ENCODE data around the gene PET100. TPM values are rescaled to one million over a fixed set of nuclear protein-coding genes. Genes with fewer than 3 reads are reported as not detected.

The PET100 gene
- total RNA-seq, 1 experiment from 2014 or later, result 129 TPM

GRCh38 chr19:7661744-7662538, 32.3 kb downstream of the PET100 start:
- H3K4me1 ChIP-seq (ENCODE audit: insufficient read depth, low read length, poor library complexity, severe bottlenecking), result no peaks in the 10 kb centered on the region
- H3K27ac ChIP-seq (ENCODE audit: low read depth, low read length, poor library complexity, severe bottlenecking), result no peak overlapping the region
- H3K9me3 ChIP-seq (ENCODE audit: low read depth, low read length, poor library complexity, severe bottlenecking), result no peaks in the 10 kb centered on the region
- BruUV-seq (replicated peaks), result no TSS peak
- no peak for TF ChIP-seq EZH2 (IDR thresholded peaks at IDR 0.05; ENCODE audit: borderline replicate concordance, low read depth, low read length, poor library complexity, severe bottlenecking)
- TF ChIP-seq CTCF (conservative IDR thresholded peaks at IDR 0.05; ENCODE audit: low read depth, low read length), result no peak
- no peak overlapping the region for H3K4me3 ChIP-seq (ENCODE audit: low read depth, low read length, poor library complexity, severe bottlenecking)
- intact Hi-C loops (cut with micrococcal nuclease; ENCODE audit: unreplicated experiment), result no loop called here
- H3K36me3 ChIP-seq (ENCODE audit: insufficient read depth, low read length, poor library complexity, severe bottlenecking), result no peaks in the 10 kb centered on the region
- ChIA-PET CTCF (no interaction called here), POLR2A (ENCODE audit: low non-redundant PET) (no interaction called here)
- no peaks in the 10 kb centered on the region for H3K27me3 ChIP-seq (replicated peaks; ENCODE audit: insufficient read depth, low read depth, low read length, poor library complexity)
- no peak for DNase-seq (ENCODE audit: low spot score)

GRCh38 chr19:7662657-7663056, 33.1 kb downstream of the PET100 start:
- intact Hi-C loops (cut with micrococcal nuclease; ENCODE audit: unreplicated experiment), result no loop called here
- no peak overlapping the region for H3K4me3 ChIP-seq (ENCODE audit: low read depth, low read length, poor library complexity, severe bottlenecking)
- H3K27ac ChIP-seq (ENCODE audit: low read depth, low read length, poor library complexity, severe bottlenecking), result no peak overlapping the region
- POLR2A ChIA-PET (ENCODE audit: low non-redundant PET), result no interaction called here
- H3K27me3 ChIP-seq (replicated peaks; ENCODE audit: insufficient read depth, low read depth, low read length, poor library complexity), result no peaks in the 10 kb centered on the region
- no peaks in the 10 kb centered on the region for H3K36me3 ChIP-seq (ENCODE audit: insufficient read depth, low read length, poor library complexity, severe bottlenecking)
- DNase-seq (ENCODE audit: low spot score), result no peak
- no peaks in the 10 kb centered on the region for H3K4me1 ChIP-seq (ENCODE audit: insufficient read depth, low read length, poor library complexity, severe bottlenecking)
- TF ChIP-seq EZH2 (IDR thresholded peaks at IDR 0.05; ENCODE audit: borderline replicate concordance, low read depth, low read length, poor library complexity, severe bottlenecking) (no peak), CTCF (conservative IDR thresholded peaks at IDR 0.05; ENCODE audit: low read depth, low read length) (no peak)
- CTCF ChIA-PET, result no interaction called here
- no TSS peak for BruUV-seq (replicated peaks)
- H3K9me3 ChIP-seq (ENCODE audit: low read depth, low read length, poor library complexity, severe bottlenecking), result no peaks in the 10 kb centered on the region

GRCh38 chr19:7663706-7664105, 34.1 kb downstream of the PET100 start:
- no TSS peak for BruUV-seq (replicated peaks)
- H3K4me1 ChIP-seq (ENCODE audit: insufficient read depth, low read length, poor library complexity, severe bottlenecking), result no peaks in the 10 kb centered on the region
- ChIA-PET POLR2A (ENCODE audit: low non-redundant PET) (no interaction called here), CTCF (interaction anchor here (0.6 kb wide), 1 partner anchor 17 kb away, joined by 4 read pairs; the partner anchor contains the start of gene TRAPPC5)
- no peak for DNase-seq (ENCODE audit: low spot score)
- TF ChIP-seq CTCF (conservative IDR thresholded peaks at IDR 0.05; ENCODE audit: low read depth, low read length) (no peak), EZH2 (IDR thresholded peaks at IDR 0.05; ENCODE audit: borderline replicate concordance, low read depth, low read length, poor library complexity, severe bottlenecking) (no peak)
- no peaks in the 10 kb centered on the region for H3K27me3 ChIP-seq (replicated peaks; ENCODE audit: insufficient read depth, low read depth, low read length, poor library complexity)
- H3K27ac ChIP-seq (ENCODE audit: low read depth, low read length, poor library complexity, severe bottlenecking), result no peak overlapping the region
- H3K4me3 ChIP-seq (ENCODE audit: low read depth, low read length, poor library complexity, severe bottlenecking), result no peak overlapping the region
- H3K36me3 ChIP-seq (ENCODE audit: insufficient read depth, low read length, poor library complexity, severe bottlenecking), result no peaks in the 10 kb centered on the region
- intact Hi-C loops (cut with micrococcal nuclease; ENCODE audit: unreplicated experiment), result no loop called here
- no peaks in the 10 kb centered on the region for H3K9me3 ChIP-seq (ENCODE audit: low read depth, low read length, poor library complexity, severe bottlenecking)
